ENCODE measurements around the gene MAML2. TPM values are rescaled to one million over a fixed set of nuclear protein-coding genes. Genes with fewer than 3 reads are reported as not detected.

The MAML2 gene
- total and polyA plus RNA-seq, 2 experiments from 2014 or later, result 4.7 to 15.3 TPM

GRCh38 chr11:96134602-96135001, 208.4 kb downstream of the MAML2 start:
- WGBS (ENCODE audit: low lambda C conversion rate, missing lambda C conversion rate), result 30% methylated on average over 1 of the region's 1 CpG
- Histone ChIP-seq H3K9me2 (replicated peaks; ENCODE audit: insufficient read depth) (no peaks in the 10 kb centered on the region), H3K4me3 (no peak overlapping the region), H3K36me3 (replicated peaks; ENCODE audit: insufficient read depth, low read depth) (no peaks in the 10 kb centered on the region), H3K4me1 (ENCODE audit: insufficient read depth) (peaks cover 3% of the 10 kb centered on the region), H3K4me2 (no peak overlapping the region), H3K9me3 (ENCODE audit: low read depth) (no peaks in the 10 kb centered on the region), H3K79me2 (peaks cover 11% of the 10 kb centered on the region), H4K20me1 (ENCODE audit: insufficient read depth, poor library complexity, severe bottlenecking) (no peaks in the 10 kb centered on the region), H2AFZ (no peak overlapping the region), H3K27me3 (no peaks in the 10 kb centered on the region), H3K27ac (peak overlapping the region; percentile 54)
- peak; percentile 42 for DNase-seq (ENCODE audit: low spot score)
- TF ChIP-seq EZH2phosphoT487 (IDR thresholded peaks at IDR 0.05; ENCODE audit: low read depth, severe bottlenecking, unreplicated experiment) (no peak), EZH2 (IDR thresholded peaks at IDR 0.05; ENCODE audit: borderline replicate concordance) (no peak)
- TF ChIP-seq, protein P1, sequence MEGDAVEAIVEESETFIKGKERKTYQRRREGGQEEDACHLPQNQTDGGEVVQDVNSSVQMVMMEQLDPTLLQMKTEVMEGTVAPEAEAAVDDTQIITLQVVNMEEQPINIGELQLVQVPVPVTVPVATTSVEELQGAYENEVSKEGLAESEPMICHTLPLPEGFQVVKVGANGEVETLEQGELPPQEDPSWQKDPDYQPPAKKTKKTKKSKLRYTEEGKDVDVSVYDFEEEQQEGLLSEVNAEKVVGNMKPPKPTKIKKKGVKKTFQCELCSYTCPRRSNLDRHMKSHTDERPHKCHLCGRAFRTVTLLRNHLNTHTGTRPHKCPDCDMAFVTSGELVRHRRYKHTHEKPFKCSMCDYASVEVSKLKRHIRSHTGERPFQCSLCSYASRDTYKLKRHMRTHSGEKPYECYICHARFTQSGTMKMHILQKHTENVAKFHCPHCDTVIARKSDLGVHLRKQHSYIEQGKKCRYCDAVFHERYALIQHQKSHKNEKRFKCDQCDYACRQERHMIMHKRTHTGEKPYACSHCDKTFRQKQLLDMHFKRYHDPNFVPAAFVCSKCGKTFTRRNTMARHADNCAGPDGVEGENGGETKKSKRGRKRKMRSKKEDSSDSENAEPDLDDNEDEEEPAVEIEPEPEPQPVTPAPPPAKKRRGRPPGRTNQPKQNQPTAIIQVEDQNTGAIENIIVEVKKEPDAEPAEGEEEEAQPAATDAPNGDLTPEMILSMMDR (IDR thresholded peaks at IDR 0.05; ENCODE audit: poor library complexity), result no peak

GRCh38 chr11:96132437-96132836, 210.6 kb downstream of the MAML2 start:
- DNase-seq (ENCODE audit: low spot score), result no peak
- no peak overlapping the region for H3K4me2 ChIP-seq
- peaks cover 4% of the 10 kb centered on the region for H3K79me2 ChIP-seq
- H3K4me3 ChIP-seq, result no peak overlapping the region
- peaks cover 3% of the 10 kb centered on the region for H3K4me1 ChIP-seq (ENCODE audit: insufficient read depth)
- 76% methylated on average over 2 of the region's 2 CpGs for WGBS (ENCODE audit: low lambda C conversion rate, missing lambda C conversion rate)
- no peaks in the 10 kb centered on the region for H3K27me3 ChIP-seq
- H3K27ac ChIP-seq, result no peak overlapping the region
- H3K9me3 ChIP-seq (ENCODE audit: low read depth), result no peaks in the 10 kb centered on the region
- H2AFZ ChIP-seq, result no peak overlapping the region
- H4K20me1 ChIP-seq (ENCODE audit: insufficient read depth, poor library complexity, severe bottlenecking), result no peaks in the 10 kb centered on the region
- no peaks in the 10 kb centered on the region for H3K36me3 ChIP-seq (replicated peaks; ENCODE audit: insufficient read depth, low read depth)
- TF ChIP-seq EZH2 (IDR thresholded peaks at IDR 0.05; ENCODE audit: borderline replicate concordance) (no peak), EZH2phosphoT487 (IDR thresholded peaks at IDR 0.05; ENCODE audit: low read depth, severe bottlenecking, unreplicated experiment) (no peak)
- TF ChIP-seq, protein P1 (IDR thresholded peaks at IDR 0.05; ENCODE audit: poor library complexity), result no peak
- H3K9me2 ChIP-seq (replicated peaks; ENCODE audit: insufficient read depth), result no peaks in the 10 kb centered on the region

DNA sequence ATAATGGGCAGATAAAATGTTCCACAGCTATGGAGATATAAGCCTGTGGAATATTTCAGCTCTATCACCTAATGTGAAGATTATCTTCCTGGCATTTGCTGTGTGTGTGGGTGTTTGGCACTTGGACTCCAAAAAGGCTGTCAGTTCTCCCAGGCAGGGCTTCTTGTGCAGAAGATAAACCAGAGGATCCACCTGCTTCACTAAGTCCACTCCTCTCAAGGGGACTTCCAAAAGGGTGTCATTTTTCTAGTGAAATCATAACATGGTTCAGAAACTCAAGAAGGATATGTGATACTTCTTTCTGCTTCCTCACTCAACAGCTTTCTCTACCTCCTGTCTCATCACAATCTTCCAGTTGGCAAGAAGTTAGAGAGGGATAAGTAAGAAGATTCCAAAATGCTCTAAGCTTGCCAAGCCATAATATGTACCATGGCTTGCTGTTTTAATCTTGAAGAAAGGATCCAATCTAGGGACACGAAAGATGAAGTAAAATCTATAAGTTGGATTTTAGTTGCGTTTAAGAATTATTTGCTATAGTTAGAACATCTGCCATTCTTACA, 212.9 kb downstream of the MAML2 start:
- TF ChIP-seq EZH2phosphoT487 (IDR thresholded peaks at IDR 0.05; ENCODE audit: low read depth, severe bottlenecking, unreplicated experiment), result no peak
- no peak for TF ChIP-seq EZH2 (IDR thresholded peaks at IDR 0.05; ENCODE audit: borderline replicate concordance)
- TF ChIP-seq, protein P1 (IDR thresholded peaks at IDR 0.05; ENCODE audit: poor library complexity), result no peak
- WGBS (ENCODE audit: low lambda C conversion rate, missing lambda C conversion rate), result 95% methylated on average over 2 of the region's 2 CpGs
- no peak overlapping the region for H3K4me2 ChIP-seq
- H3K27ac ChIP-seq, result no peak overlapping the region
- no peak overlapping the region for H2AFZ ChIP-seq
- H3K36me3 ChIP-seq (replicated peaks; ENCODE audit: insufficient read depth, low read depth), result no peaks in the 10 kb centered on the region
- no peaks in the 10 kb centered on the region for H3K27me3 ChIP-seq
- H3K9me2 ChIP-seq (replicated peaks; ENCODE audit: insufficient read depth), result no peaks in the 10 kb centered on the region
- no peaks in the 10 kb centered on the region for H3K4me1 ChIP-seq (ENCODE audit: insufficient read depth)
- no peaks in the 10 kb centered on the region for H3K79me2 ChIP-seq
- no peak for DNase-seq (ENCODE audit: low spot score)
- no peaks in the 10 kb centered on the region for H3K9me3 ChIP-seq (ENCODE audit: low read depth)
- H4K20me1 ChIP-seq (ENCODE audit: insufficient read depth, poor library complexity, severe bottlenecking), result no peaks in the 10 kb centered on the region
- H3K4me3 ChIP-seq, result no peak overlapping the region

Data from hepatocyte (in vitro differentiated cells).